ENCODE data around the gene FBLN2.
A peak's percentile ranks its signal among the peaks of the same experiment; 100 is the strongest.

Gene FBLN2

DNA sequence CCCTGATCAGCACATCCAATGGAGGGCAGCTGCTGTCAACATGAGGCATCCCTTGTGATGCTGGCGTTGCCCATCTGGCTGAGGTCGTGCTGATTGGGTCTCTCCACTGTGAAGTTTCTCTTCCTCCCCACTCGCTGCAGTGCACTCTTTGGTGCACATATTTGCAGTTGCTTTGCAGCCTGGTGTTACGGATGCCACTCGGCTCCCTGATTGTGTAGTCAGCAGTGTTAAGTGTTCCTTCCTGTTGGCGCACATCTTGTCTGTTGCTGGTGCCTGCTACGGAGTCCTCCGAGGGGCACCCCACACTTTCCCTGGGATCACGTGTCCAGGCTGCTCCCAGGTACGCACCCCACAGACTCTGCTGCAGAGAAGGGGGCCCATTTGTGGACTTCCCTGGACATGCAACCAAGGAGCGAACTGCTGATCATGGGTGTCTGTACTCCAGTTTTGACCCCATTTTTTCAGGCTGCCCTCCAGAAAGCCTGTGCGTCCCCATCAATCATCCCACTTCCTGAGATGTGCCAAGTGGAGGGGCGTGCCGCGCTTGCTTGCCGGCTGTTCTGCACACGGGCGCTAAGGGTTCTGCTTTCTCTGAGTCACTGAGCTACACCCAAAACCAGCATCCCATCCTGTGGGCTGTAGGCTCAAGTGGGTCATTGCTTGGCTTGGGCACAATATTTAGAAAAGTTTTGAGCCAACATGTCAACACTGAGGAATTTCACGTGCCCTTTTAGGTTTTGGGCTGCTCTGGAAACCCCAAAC lies 98.6 kb downstream of the FBLN2 start:
- DNase-seq (ENCODE audit: low read depth in 2 of 2), result no peak

DNA sequence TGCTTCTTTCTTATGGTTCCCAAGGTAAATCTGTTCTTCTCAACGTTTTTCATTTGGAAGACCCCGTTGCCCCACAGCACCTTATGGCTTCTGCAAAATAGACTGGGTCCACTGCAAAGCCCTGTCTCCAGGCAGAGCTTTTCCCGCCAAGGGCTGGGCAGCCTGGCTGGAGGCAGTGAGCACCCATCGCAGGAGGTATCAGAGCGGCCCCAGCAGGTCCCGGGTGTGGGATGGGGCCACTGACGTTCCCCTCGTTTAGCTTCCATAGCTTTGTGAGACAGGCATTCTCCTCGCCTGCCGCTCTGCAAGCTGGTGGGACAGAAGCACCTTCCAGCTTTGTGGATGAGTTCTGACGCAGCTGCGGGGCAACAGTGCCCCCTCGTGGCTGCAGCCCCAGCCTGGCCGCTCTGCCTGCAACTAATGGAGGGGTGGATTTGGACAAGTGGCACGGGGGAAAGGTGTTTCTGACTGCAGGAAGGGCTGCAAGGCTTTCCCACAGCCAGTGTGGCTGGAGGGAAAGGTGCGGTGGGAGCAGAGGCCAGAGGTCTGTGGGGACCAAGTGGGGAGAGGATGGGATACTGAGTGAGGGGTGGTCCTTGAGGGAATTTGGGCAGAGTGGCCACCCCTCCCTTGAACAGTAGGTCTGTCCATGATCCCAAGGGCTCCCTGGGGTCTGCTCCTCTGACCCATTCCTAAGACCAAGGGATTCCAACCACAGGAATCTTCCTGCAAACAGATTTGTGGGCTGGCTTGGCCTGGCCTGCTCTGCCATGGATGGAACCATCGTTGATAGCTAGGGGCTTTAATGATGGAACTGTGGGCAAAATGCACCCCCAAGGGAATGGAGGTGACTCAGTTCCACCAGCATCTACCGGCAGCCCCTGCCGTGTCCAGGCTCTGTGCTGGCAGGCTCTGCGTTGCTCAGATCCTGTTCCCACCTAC lies 99.4 kb downstream of the FBLN2 start:
- DNase-seq (ENCODE audit: low read depth in 2 of 2), result peak; percentile 35 to 66

GRCh38 chr3:13650210-13651056 lies 101.5 kb downstream of the FBLN2 start:
- DNase-seq (ENCODE audit: low read depth in 2 of 2), result peak; percentile 49 to 56

DNA sequence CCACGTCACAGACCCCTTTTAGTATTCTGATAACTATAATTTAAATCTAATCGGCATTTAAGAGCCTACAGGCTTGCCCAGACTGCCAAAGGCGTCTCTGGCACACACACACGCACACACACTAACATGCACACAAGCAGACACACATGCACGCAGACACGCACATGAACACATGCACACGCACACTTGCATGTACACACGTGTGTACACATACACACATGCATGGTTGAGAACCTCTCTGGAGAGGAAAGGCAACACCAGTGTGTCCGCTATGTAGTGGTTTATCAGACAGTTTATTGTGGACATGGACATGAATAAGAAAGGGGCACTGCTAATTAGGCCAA lies 102.1 kb downstream of the FBLN2 start:
- no peak for DNase-seq (ENCODE audit: low read depth in 2 of 2)

GRCh38 chr3:13651775-13652428 lies 103.0 kb downstream of the FBLN2 start:
- no peak for DNase-seq (ENCODE audit: low read depth in 2 of 2)

DNA sequence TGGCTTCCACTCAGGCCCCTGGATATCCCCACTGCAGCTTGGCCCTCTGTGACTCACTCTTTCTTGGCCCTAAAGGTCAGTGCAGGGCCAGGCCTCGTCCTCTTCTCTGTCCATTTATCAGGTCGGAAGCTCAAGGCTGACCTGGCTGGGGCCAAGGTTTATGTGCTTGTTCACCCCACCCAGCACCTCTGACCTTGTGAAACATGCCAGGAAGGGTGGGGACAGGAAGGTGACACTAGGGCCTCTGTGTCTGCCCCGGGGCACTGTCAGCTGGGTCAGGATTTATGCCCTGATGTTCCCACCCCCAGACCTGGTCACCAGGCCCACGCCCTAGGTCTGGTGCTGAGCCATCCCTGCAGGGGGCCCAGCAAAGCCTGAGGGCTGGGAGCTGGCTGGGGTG lies 103.8 kb downstream of the FBLN2 start:
- no peak for DNase-seq (ENCODE audit: low read depth in 2 of 2)

DNA sequence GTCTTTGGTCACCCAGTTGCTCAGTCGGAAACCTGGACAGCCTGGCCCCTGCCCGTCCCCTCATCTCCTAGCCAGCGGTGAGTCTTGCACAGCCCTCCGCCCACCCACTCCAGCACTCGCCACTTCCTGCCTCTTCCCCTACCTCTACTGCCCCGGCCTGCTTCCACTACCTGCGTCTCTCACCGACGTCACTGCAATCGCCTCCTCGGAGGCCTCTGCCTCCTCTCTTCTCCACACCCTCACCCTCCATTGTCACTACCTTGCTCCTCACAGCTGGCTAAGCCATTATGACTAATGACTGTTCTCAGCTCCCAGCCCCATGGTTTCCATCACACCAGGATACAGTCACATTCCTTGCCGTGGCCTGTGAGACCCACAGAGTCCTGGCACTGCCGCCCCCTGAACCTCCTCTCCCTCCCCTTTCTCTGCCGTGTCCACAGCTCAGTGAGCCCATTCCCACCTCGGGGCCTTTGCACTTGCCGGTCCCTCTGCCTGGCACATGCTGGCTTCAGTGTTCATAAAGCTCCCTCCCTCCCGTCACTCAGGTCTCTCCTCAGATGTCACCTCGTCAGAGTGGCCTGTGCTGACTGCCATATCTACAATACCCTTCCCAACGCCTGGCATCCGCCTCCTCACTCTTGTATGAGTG lies 104.8 kb downstream of the FBLN2 start:
- no peak for DNase-seq (ENCODE audit: low read depth in 2 of 2)

DNA sequence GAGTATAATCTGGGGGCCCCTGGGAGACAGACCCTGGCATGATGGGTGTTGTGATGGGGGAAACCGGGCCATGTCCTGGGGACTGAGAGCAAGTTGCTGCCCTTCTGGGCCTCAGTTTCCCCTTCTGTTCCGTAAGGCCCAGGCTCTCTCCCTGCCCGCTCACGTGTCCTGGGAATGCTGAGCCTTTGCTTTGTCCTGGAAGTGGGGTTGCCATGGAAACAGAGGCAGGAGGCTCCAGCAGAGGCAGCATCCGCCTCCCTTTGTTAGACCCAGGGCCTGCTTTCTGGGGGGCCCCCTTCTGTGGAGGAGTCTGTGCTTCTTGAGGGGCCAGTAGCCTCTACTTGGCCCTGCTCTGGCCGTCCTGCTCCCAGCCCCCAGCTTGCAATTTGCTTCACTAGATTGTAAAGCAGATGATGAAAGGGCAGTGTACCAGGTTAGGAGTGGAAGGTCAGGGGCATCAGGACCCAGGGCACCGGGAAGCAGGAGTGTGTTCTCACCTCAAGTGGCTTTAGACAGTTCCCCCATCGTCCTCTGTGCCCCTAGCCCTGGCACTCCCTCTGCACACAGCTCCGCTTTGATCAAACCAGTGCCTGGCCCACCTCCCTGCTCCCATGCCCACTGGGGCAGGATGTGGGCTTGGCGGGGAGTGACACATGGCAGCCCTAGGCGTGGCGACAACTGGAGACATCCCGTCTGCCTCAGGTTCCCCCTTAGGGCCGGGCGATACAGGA lies 105.6 kb downstream of the FBLN2 start:
- no peak for DNase-seq (ENCODE audit: low read depth in 2 of 2)

GRCh38 chr3:13655061-13655913 lies 106.4 kb downstream of the FBLN2 start:
- DNase-seq (ENCODE audit: low read depth in 2 of 2), result peak in 1 of 2 donors; percentile 21

GRCh38 chr3:13656584-13657301 lies 107.8 kb downstream of the FBLN2 start:
- no peak for DNase-seq (ENCODE audit: low read depth in 2 of 2)

- DNase-seq (ENCODE audit: low read depth in 2 of 2), result peak; percentile 39 to 44
Observed at GRCh38 chr3:13657660-13658435, 108.9 kb downstream of the FBLN2 start.

DNA sequence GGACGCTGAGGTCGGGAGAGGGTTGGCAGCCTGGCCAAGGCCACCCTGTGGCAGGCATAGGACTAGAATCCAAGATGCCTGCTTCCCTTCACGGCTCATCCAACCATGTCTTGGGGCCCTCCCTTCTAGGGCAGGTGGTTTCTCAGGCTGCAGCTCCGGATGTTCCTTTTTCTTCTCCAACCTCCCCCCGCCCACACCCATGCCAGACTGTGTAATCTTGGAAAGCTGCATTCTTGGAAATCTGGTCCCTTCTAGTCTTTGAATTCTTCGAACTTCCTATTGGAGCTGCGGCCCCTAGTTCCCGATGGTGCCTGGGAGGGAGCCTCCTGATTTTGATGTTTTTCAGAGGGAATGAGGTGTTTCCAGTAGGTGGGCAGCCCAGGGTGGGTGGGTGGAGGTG lies 109.8 kb downstream of the FBLN2 start:
- DNase-seq (ENCODE audit: low read depth in 2 of 2), result no peak

GRCh38 chr3:13659221-13659969 lies 110.5 kb downstream of the FBLN2 start:
- no peak for DNase-seq (ENCODE audit: low read depth in 2 of 2)

- no peak for DNase-seq (ENCODE audit: low read depth in 2 of 2)
Observed at GRCh38 chr3:13660042-13660874, 111.3 kb downstream of the FBLN2 start.

DNA sequence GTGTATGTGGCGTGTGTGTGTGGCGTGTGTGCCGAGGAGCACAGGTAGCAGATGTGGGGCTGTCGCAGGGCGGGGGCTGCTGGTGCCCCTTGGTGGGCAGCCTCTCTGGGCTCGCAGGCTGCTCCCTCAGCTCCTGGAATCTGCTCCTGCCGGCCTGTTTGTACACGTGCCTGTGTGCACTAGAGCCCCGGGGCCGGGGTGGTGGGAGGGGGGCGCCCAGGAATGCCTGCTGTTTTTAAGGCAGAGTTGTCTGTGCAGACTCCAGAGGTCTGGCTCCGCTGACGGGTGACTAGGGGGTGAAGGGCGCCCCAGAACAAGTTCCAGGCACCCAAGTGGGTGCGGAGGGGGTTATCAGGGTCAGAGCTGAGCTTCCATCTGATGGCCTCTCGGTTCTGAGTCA lies 112.2 kb downstream of the FBLN2 start:
- no peak for DNase-seq (ENCODE audit: low read depth in 2 of 2)

- DNase-seq (ENCODE audit: low read depth in 2 of 2), result no peak
Observed at GRCh38 chr3:13662238-13662847, 113.4 kb downstream of the FBLN2 start.

Data from stimulated activated CD4-positive, alpha-beta T cell treated with anti-CD3 and anti-CD28 coated beads, Interleukin-1b, Interleukin-23, amount 100 ng/mL, for 1 hour (primary cell).